A673 (cell line): ENCODE results near the gene RGMA.

Source experiments
- CTCF ChIP-seq: fragments of 300-800, 200-600 bp; sonication (generic); conservative IDR thresholded peaks from 2 replicates; pipeline ENCODE4 v1.5.1; 2017; ENCODE audit warnings: low read depth, mild to moderate bottlenecking, antibody characterized with exemption, low read length, moderate library complexity, mixed read lengths
- EZH2 ChIP-seq: fragments of 200-600 bp; sonication (generic); IDR thresholded peaks from 2 replicates; pipeline ENCODE4 v1.6.1; 2017; ENCODE audit warnings: borderline replicate concordance, low read depth, mild to moderate bottlenecking, mixed read lengths, antibody characterized with exemption, low read length; ENCODE audit not compliant: poor library complexity, severe bottlenecking

DNA sequence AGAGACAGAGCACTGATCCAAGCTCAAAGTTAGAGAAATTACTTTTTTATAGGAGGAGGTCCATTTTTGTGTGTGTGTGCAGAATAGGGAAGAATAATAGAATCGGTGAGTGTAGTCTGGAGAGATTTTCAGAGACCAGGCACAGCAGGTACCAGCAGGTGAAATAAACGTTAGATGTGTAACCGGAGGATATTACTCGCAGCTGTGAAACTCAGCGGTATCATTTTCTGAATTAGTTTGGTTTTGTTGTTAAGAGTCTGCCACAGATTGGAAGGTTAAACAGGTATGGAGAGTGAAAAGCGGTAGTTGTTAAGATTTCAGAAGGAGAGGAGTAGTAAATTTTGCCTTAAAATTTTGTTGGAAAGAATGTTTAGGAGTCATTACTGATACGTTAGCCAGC is 69.9 kb downstream of the RGMA start:
- TF ChIP-seq CTCF (no peak), EZH2 (no peak)
